HUES6 (cell line): ENCODE data around the gene SLC8A1.

ENCODE experiments used
- H3K27ac ChIP-seq: 2 replicates; pipeline ENCODE4 v1.7.0; 2013; ENCODE audit warnings: low read depth, mild to moderate bottlenecking, low read length, inconsistent platforms
- H3K27me3 ChIP-seq: 2 replicates; pipeline ENCODE4 v1.6.1; 2013; ENCODE audit warnings: low read length; ENCODE audit not compliant: control insufficient read depth, insufficient read depth
- H3K36me3 ChIP-seq: 2 replicates; pipeline ENCODE4 v1.6.1; 2013; ENCODE audit warnings: low read length; ENCODE audit not compliant: control insufficient read depth, insufficient read depth
- H3K4me1 ChIP-seq: 2 replicates; pipeline ENCODE4 v1.6.1; 2013; ENCODE audit warnings: low read length; ENCODE audit not compliant: control insufficient read depth, insufficient read depth
- H3K4me3 ChIP-seq: 2 replicates; pipeline ENCODE4 v1.5.1; 2013; ENCODE audit warnings: low read depth, low read length
- H3K9ac ChIP-seq: one replicate; pipeline ENCODE4 v1.6.1; 2013; ENCODE audit warnings: mild to moderate bottlenecking, low read length
- H3K9me3 ChIP-seq: 2 replicates; pipeline ENCODE4 v1.6.1; 2013; ENCODE audit warnings: low read depth, low read length; ENCODE audit not compliant: control insufficient read depth, insufficient read depth

The SLC8A1 gene

DNA sequence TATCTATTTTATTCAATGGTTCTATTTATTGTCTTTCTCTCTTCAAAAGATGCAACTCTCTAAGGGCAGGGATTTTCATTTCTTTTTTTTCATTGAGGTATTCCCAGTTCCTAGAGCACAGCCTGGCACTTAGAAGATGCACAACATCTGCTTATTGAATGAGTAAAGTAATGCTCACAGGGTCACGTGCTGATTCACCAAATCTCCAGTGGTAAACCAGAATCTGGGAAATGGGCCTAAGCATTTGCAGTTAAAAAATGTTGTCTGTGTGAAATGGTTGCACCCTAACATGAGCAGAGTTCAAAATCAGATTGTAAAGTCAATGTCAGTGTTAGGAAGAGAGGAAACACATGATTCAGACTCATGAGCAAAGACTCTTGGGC, 15.8 kb downstream of the SLC8A1 start:
- no peak overlapping the region for H3K27ac ChIP-seq
- no peak overlapping the region for H3K4me3 ChIP-seq
- H3K27me3 ChIP-seq, result no peaks in the 10 kb centered on the region
- H3K36me3 ChIP-seq, result no peaks in the 10 kb centered on the region
- no peaks in the 10 kb centered on the region for H3K4me1 ChIP-seq
- H3K9ac ChIP-seq, result no peak overlapping the region
- no peaks in the 10 kb centered on the region for H3K9me3 ChIP-seq

DNA sequence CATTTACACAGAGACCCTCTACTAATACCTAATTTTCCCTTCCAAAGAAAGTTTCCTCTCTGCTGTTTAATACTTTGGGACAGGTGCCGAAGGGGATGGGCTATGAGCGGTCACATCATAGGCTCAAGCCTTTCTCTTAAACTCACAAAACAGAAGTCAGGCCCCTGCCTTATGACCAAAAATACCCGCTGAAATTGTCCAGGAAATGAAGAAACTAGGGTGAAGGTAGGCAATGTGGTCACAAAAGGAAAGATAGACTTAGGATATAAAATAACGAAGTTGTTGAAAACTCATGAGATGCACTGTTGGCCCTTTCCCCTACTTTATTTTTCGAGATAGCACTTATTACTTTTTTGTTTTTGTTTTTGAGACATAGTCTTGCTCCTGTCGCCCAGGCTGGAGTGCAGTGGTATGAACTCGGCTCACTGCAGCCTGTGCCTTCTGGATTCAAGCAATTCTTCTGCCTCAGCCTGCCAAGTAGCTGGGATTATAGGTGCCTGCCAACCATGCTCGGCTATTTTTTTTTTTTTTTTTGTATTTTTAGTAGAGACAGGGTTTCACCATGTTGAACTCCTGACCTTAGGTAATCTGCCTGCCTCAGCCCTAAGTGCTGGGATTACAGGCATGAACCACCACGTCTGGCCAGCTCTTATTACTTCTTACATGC, 16.3 kb downstream of the SLC8A1 start:
- Histone ChIP-seq H3K36me3 (no peaks in the 10 kb centered on the region), H3K9me3 (no peaks in the 10 kb centered on the region), H3K27ac (no peak overlapping the region), H3K27me3 (no peaks in the 10 kb centered on the region), H3K4me1 (no peaks in the 10 kb centered on the region), H3K9ac (no peak overlapping the region), H3K4me3 (no peak overlapping the region)

DNA sequence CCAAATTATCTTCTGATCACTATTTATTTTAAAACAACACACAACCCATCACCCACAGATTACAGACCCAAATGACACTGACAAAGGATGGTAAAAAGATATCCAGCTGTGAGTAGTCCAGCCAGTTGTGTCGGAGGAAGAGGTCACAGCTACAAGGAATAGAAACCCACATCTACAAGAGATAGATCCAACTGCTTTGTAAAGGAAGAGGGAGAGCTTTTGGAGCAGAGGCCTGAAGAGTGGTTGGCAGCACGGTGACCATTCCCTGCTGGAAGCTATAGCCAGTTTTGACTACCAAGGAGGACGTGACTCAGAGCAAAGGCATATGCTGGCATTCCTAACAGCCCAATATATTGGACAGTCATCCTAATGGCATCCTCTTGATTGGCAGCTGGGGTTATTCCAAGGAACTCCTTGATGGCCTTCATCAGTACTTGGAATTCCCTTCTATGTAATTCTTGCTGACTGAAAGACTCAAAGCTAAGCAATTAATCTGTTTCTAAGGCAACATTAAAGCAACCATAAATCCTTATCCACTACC, 17.1 kb downstream of the SLC8A1 start:
- no peak overlapping the region for H3K4me3 ChIP-seq
- H3K4me1 ChIP-seq, result no peaks in the 10 kb centered on the region
- no peaks in the 10 kb centered on the region for H3K36me3 ChIP-seq
- no peak overlapping the region for H3K27ac ChIP-seq
- H3K9ac ChIP-seq, result no peak overlapping the region
- no peaks in the 10 kb centered on the region for H3K9me3 ChIP-seq
- no peaks in the 10 kb centered on the region for H3K27me3 ChIP-seq

DNA sequence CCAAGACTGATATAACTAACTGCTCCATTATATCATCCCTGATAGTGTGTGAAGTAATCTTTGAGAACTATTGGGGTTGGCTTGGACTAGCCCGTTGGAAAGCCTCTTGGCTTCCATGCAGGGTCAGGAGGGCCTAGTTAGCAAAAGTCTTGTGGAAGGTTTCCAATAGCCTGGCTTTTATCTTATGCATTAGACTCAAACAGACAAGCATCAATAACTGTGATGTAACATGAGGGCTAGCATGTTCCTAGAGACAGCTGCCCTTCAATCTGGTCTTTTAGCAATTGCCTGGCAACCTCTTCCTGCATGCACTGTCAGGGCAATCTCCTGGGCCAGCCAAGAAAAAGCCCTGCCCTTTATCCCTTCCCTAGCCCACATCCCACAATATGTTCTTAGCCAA, 18.2 kb downstream of the SLC8A1 start:
- Histone ChIP-seq H3K9ac (no peak overlapping the region), H3K9me3 (no peaks in the 10 kb centered on the region), H3K27ac (no peak overlapping the region), H3K4me1 (no peaks in the 10 kb centered on the region), H3K4me3 (no peak overlapping the region), H3K36me3 (no peaks in the 10 kb centered on the region), H3K27me3 (no peaks in the 10 kb centered on the region)

DNA sequence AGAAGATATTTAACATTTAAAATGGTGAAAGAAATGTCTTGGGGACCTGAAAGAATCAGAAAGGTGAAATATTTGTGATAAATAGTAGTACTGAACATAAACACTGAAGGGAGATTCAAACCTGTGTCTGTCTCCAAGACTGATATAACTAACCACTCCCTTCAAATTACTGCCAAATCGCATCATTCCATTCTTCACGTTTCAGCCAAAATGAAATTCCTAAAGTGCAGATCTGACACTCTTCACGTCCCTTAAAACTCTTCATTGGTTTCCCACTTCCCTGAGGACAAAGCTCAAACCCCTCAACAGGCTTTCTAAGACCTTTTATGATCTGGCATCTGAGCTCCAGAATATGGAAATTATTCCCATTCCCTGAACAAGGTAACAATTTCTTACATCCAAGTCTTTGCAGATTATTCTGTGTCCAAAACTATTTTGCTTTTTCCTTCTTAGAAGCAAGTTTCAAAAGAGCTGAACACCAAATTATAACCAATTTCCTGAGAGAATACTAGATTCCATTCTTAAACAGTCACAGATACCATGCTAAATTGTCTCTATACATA, 18.9 kb downstream of the SLC8A1 start:
- no peak overlapping the region for H3K9ac ChIP-seq
- H3K36me3 ChIP-seq, result no peaks in the 10 kb centered on the region
- H3K4me3 ChIP-seq, result no peak overlapping the region
- no peak overlapping the region for H3K27ac ChIP-seq
- H3K27me3 ChIP-seq, result no peaks in the 10 kb centered on the region
- H3K9me3 ChIP-seq, result no peaks in the 10 kb centered on the region
- H3K4me1 ChIP-seq, result no peaks in the 10 kb centered on the region

DNA sequence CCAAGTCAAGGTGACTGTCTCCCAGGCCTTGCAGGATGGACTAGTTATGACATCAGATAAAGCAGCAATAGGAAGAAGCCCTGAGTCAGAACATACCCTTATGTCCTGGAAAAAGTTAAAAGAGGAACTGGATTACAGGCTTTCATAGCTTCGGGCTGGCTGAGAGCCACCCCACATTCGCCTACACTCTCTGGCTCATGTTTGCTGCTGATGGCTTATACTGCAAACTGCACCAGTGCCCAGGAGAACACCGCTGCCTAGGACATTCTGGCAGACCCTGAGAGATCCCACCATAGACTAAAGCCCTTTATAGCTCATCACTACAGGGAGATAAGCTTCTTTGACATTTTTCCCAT, 20.3 kb downstream of the SLC8A1 start:
- Histone ChIP-seq H3K4me1 (no peaks in the 10 kb centered on the region), H3K27me3 (no peaks in the 10 kb centered on the region), H3K4me3 (no peak overlapping the region), H3K9ac (no peak overlapping the region), H3K36me3 (no peaks in the 10 kb centered on the region), H3K27ac (no peak overlapping the region), H3K9me3 (no peaks in the 10 kb centered on the region)

DNA sequence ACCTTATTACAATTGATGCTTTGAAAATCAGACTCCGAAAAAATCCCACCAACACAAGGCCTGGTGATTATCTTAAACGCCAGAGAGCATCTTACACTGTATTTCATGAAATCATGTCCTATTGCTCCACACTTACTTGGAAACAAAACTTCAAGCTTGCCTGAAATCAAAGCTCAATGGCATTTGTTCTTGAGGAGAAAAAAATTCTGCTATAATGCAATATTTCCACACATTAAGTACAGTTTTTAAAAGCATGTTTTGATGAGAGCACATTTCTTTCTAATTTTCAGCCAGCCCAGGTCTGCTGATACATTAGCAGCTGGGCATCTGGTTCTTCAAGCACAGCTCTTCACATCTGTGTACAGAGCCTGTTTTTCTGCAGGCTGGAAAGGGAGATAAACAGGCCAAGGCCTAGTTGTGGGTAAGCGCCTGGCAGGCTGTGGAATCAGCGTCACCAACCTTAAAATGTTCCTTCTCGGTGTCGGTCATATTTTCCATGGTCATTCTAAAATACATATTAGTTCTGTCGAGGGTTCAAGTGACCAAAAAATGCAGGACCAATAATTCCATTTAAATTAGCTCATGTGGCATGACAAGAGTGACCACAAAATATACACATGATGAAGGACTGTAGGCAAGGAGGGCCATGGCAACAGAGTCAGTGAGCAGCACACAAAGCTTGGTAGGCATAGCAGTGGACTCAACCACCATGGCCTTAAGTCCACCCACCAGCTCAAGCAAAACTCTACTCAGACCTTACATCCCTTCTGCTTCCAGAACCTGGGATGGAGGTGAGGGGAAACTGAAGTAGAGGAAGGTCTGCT, 20.9 kb downstream of the SLC8A1 start:
- Histone ChIP-seq H3K4me1 (no peaks in the 10 kb centered on the region), H3K27ac (no peak overlapping the region), H3K4me3 (no peak overlapping the region), H3K9ac (no peak overlapping the region), H3K27me3 (no peaks in the 10 kb centered on the region), H3K9me3 (no peaks in the 10 kb centered on the region), H3K36me3 (no peaks in the 10 kb centered on the region)

GRCh38 chr2:40428439-40428838, 23.5 kb downstream of the SLC8A1 start:
- Histone ChIP-seq H3K27me3 (no peaks in the 10 kb centered on the region), H3K4me1 (no peaks in the 10 kb centered on the region), H3K27ac (no peak overlapping the region), H3K36me3 (no peaks in the 10 kb centered on the region), H3K9ac (no peak overlapping the region), H3K9me3 (no peaks in the 10 kb centered on the region), H3K4me3 (no peak overlapping the region)

GRCh38 chr2:40421631-40422297, 30.1 kb downstream of the SLC8A1 start:
- Histone ChIP-seq H3K36me3 (no peaks in the 10 kb centered on the region), H3K9ac (no peak overlapping the region), H3K4me3 (no peak overlapping the region), H3K27ac (no peak overlapping the region), H3K4me1 (no peaks in the 10 kb centered on the region), H3K9me3 (no peaks in the 10 kb centered on the region), H3K27me3 (no peaks in the 10 kb centered on the region)

DNA sequence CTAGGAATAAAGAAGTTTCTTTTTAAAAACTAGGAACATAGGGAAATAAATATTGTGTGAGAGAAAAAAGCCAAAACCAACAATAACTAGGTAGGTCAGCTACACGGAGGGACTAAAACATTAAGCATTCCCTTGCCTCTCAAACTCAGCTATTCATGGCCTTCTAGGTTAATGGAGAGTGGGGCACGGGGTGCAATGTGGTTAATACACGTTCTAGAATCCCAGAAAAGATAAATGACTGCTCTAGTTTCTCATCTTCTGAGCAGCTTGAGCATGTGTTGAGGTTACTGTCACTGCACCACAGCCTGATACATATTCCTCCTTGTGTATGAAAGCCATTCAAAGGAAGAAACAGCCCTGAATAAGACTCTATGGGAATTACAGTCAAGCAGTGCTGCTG, 31.4 kb downstream of the SLC8A1 start:
- no peaks in the 10 kb centered on the region for H3K4me1 ChIP-seq
- no peaks in the 10 kb centered on the region for H3K9me3 ChIP-seq
- no peak overlapping the region for H3K27ac ChIP-seq
- H3K27me3 ChIP-seq, result no peaks in the 10 kb centered on the region
- H3K4me3 ChIP-seq, result no peak overlapping the region
- H3K36me3 ChIP-seq, result no peaks in the 10 kb centered on the region
- H3K9ac ChIP-seq, result no peak overlapping the region

DNA sequence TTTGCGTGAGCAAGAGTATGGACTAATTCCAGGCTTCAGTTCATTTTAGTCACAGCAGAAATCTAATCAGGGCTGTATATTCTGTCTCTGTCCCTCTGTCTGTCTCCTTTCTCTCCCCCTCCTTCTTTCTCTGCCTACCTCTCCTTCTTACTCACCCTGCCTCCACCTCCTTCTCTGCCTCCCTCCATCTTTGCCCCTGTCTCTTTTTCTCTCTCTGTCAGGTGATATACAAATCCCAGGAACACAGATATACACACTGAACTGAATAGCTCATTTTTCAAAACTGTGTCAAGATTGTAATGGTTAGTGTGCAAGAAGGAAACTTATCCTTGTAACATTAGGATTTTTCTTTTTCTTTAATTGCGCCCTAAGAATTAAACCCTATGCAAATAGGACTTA, 32.5 kb downstream of the SLC8A1 start:
- Histone ChIP-seq H3K27ac (no peak overlapping the region), H3K27me3 (no peaks in the 10 kb centered on the region), H3K4me1 (no peaks in the 10 kb centered on the region), H3K9me3 (no peaks in the 10 kb centered on the region), H3K9ac (no peak overlapping the region), H3K4me3 (no peak overlapping the region), H3K36me3 (no peaks in the 10 kb centered on the region)
